ENCODE measurements around the gene CACNA2D4. TPM values are rescaled to one million over a fixed set of nuclear protein-coding genes. Genes with fewer than 3 reads are reported as not detected.

Gene CACNA2D4
- total RNA-seq, 1 experiment from 2014 or later, result not detected

DNA sequence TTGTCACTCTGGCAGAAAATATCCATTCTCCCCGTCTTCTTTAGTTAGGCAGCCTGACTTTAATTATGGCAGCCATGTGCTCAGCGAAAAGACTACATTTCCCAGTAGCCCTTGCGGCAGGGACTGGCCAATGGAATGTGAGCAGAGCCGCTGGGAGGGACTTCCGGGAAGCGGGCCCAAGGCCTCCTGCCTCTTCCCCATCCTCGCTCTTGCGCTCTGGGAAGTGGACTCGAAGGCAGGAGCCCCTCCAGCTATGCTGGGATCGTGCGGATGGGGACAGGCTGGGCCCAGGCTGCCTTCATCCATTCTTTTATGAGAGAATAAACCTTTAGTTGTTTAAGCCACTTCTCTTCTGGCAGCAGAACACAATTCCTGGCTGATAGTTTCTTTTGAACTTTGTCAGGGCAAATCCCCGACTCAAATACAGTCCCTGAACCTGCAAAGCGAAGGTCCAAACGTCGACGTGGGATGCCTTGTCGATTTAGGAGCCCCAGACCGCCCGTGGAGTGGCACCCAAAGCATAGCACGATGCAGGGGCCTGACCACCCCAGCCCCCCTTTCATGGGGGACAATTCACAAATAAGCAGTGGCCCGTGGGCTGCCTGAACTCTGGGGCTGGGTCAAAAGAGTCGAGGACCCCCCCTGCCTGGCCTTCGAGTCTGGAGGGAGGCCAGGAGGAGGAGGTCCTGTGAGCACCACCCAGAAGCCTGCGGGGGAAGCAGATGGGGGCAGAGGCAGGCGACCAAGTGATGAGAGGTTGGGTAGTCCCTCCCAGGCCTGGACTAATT is 113.7 kb downstream of the CACNA2D4 start:
- in situ Hi-C loops (cut with HindIII; ENCODE audit: low pct_unique_long_range_greater_than_20kb, low sequenced_read_pairs), result no loop called here
- peak; percentile 68 for DNase-seq (ENCODE audit: low read depth)

- in situ Hi-C loops (cut with HindIII; ENCODE audit: low pct_unique_long_range_greater_than_20kb, low sequenced_read_pairs), result no loop called here
- DNase-seq (ENCODE audit: low read depth), result no peak
These were observed 114.7 kb downstream of the CACNA2D4 start for GRCh38 chr12:1803736-1804135.

- no peak for DNase-seq (ENCODE audit: low read depth)
- in situ Hi-C loops (cut with HindIII; ENCODE audit: low pct_unique_long_range_greater_than_20kb, low sequenced_read_pairs), result no loop called here
These were observed 117.0 kb downstream of the CACNA2D4 start for GRCh38 chr12:1801303-1801975.

DNA sequence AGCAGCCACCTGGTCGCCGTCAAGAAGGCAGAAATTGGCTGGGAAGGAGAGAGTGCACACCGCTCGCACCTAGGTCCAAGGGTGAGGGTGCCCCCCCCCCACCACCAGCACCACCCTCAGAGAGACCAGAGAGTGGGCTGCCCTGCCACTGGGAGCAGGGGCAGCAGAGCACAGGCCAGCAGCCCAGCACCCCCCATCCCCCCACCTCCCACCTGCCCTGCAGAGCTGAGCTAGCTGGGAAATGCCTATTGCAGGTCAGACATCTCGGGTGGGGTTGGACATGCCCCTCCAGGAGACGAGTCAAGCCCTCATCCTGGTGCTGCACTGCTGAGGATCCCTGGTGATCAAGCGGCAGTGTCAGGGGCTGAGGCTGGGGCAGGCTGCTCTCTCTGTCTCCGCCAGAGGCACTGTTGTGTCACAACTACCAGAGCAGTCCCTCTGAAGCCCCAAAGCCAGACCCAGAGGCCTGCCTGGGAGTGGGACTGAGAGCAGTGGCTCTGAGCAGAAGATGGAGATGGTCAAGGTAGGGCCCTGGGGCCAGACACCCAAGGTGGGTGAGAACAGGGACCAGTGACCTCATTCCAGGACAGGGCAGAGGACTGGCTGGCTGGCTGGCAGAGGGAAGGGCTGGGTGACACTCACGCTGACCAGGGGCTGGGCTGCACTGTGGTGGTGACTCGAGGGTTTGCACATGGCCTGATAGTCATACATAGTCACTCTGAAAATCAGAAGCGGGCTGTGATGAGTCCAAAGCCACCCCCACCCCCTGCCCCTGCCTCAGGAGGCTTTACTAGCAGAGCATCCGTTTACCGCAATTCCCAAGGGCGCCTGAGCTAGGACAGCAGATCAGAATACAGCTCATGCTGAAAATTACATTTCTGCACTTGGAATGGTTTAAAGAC is 117.8 kb downstream of the CACNA2D4 start:
- in situ Hi-C loops (cut with HindIII; ENCODE audit: low pct_unique_long_range_greater_than_20kb, low sequenced_read_pairs), result no loop called here
- no peak for DNase-seq (ENCODE audit: low read depth)

GRCh38 chr12:1799882-1800400 is 118.5 kb downstream of the CACNA2D4 start:
- in situ Hi-C loops (cut with HindIII; ENCODE audit: low pct_unique_long_range_greater_than_20kb, low sequenced_read_pairs), result no loop called here
- no peak for DNase-seq (ENCODE audit: low read depth)

DNA sequence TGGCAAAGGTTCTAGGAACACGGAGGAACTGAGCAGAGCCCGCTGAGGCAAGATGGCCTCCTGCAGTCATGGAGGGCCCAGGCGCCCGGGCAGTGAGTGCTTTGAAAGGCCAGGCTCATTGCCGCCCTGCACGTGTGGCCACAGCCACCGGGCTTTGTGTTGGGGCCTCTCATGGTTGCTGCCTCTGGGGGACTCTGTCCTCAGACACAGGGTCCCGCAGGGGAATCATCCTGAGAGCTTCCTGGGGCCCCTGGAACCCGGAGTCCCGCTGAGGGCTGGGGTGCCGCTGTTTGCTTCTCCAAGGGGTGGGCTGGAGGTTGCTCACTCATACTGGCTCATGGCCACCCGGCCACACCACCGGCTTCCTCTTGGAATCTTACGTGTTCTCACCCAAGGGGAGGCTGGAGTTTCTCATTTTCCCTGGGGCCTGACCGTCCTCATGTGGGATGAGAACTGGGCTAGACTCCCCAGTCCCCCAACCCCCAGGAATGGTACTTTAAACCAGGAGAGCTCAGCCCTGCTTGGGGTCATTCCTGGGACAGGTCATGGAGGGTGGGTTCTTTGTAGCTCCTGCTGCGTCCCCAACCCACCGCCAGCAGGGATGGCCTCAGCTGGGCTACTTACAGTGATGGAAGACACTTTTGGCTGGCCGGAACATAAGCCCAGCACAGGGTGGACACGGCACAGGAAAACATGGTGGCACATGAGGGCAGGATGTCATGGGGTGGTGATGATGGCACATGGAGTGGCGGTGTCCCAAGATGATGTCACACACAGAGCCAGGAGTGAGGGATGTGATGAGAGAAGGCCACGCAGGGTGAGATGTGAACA is 119.2 kb downstream of the CACNA2D4 start:
- in situ Hi-C loops (cut with HindIII; ENCODE audit: low pct_unique_long_range_greater_than_20kb, low sequenced_read_pairs), result no loop called here
- no peak for DNase-seq (ENCODE audit: low read depth)

DNA sequence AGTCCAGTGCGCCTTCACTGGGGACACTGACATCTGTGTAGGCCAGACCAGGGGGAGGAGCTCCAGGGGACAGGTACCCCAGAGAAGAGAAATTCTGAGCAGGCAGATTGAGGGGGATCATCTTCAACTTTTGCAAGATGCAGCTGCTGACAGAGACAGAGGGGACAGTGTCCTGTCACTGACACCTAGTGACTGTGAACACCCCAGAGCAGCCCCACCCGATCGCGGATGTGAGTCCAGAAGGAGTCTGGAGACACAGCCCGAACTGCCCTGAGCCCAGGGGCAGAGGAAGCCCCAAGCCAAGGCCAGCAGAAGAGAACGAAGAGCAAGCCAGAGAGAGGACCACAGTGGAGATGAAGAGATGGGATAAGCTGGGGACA is 119.8 kb downstream of the CACNA2D4 start:
- in situ Hi-C loops (cut with HindIII; ENCODE audit: low pct_unique_long_range_greater_than_20kb, low sequenced_read_pairs), result no loop called here

DNA sequence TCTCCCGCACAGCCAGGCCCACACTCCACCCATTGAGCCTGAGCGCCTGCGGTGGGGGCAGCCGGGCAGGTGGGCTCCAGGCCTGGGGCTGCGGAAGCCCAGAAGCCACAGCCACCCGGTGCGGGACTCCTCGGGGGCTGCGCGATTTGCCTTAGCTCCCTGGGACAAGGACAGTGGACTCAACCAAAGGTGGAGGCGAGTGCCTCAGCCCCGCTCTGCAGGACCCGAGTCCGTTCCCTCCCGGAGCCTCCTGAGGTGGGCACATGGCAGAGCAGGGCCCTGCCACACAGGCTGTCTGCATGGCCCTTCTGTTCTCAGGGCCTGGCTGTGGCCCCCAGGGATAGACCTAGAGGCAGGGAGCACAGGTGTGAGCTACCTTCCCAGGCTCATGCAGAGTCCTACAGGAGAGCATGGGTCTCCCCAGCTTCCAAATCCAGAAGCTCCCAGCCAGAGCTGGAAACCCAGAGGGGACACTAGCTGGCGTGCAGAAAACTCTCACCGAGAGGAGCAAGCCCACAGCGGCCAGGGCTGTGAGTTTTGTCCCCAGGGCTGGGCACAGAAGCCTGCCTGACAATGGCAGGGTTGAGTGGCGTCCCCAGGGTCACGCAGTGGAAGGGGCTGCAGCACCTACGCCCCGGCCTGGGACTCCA is 120.3 kb downstream of the CACNA2D4 start:
- in situ Hi-C loops (cut with HindIII; ENCODE audit: low pct_unique_long_range_greater_than_20kb, low sequenced_read_pairs), result no loop called here
- DNase-seq (ENCODE audit: low read depth), result no peak

More for the DNA sequence above, 119.8 kb downstream of the CACNA2D4 start:
- no peak for DNase-seq (ENCODE audit: low read depth)

- in situ Hi-C loops (cut with HindIII; ENCODE audit: low pct_unique_long_range_greater_than_20kb, low sequenced_read_pairs), result no loop called here
- no peak for DNase-seq (ENCODE audit: low read depth)
These were observed 121.2 kb downstream of the CACNA2D4 start for GRCh38 chr12:1797011-1797901.

GRCh38 chr12:1796515-1797010 is 121.9 kb downstream of the CACNA2D4 start:
- in situ Hi-C loops (cut with HindIII; ENCODE audit: low pct_unique_long_range_greater_than_20kb, low sequenced_read_pairs), result no loop called here
- no peak for DNase-seq (ENCODE audit: low read depth)

GRCh38 chr12:1795785-1796514 is 122.5 kb downstream of the CACNA2D4 start:
- in situ Hi-C loops (cut with HindIII; ENCODE audit: low pct_unique_long_range_greater_than_20kb, low sequenced_read_pairs), result no loop called here

GRCh38 chr12:1795221-1795784 is 123.1 kb downstream of the CACNA2D4 start:
- in situ Hi-C loops (cut with HindIII; ENCODE audit: low pct_unique_long_range_greater_than_20kb, low sequenced_read_pairs), result no loop called here
- DNase-seq (ENCODE audit: low read depth), result no peak

More at GRCh38 chr12:1795785-1796514, 122.5 kb downstream of the CACNA2D4 start:
- DNase-seq (ENCODE audit: low read depth), result peak; percentile 87

GRCh38 chr12:1794440-1795090 is 123.9 kb downstream of the CACNA2D4 start:
- DNase-seq (ENCODE audit: low read depth), result no peak
- in situ Hi-C loops (cut with HindIII; ENCODE audit: low pct_unique_long_range_greater_than_20kb, low sequenced_read_pairs), result no loop called here

GRCh38 chr12:1793426-1794210 is 124.8 kb downstream of the CACNA2D4 start:
- DNase-seq (ENCODE audit: low read depth), result no peak
- in situ Hi-C loops (cut with HindIII; ENCODE audit: low pct_unique_long_range_greater_than_20kb, low sequenced_read_pairs), result no loop called here

Measured in Caki2 (cell line).